Measurements from ENCODE around the gene SPN.
"Not testable (repeated sequence)": the region's sequence is repeated elsewhere in the genome, so short reads cannot be mapped to it uniquely, and the experiment has no call there.

GRCh38 chr16:29623253-29623652 is 39.8 kb upstream of the SPN start:
- not testable (repeated sequence) for TF ChIP-seq EP300, CTCF, POLR2A (IDR thresholded peaks at IDR 0.05)

Data from ovary (tissue), 3 donors.